Activated CD4-positive, CD25-positive, alpha-beta regulatory T cell treated with anti-CD3 and anti-CD28 coated beads, Interleukin-2, amount 50 U/mL, for 16 hours (primary cell): ENCODE results near the gene MRGPRG.

Experiments
- DNase-seq: peaks from one replicate; pipeline ENCODE4 v3.0.0-alpha.2; 2020; ENCODE audit warnings: low read depth, low spot score

The MRGPRG gene

DNA sequence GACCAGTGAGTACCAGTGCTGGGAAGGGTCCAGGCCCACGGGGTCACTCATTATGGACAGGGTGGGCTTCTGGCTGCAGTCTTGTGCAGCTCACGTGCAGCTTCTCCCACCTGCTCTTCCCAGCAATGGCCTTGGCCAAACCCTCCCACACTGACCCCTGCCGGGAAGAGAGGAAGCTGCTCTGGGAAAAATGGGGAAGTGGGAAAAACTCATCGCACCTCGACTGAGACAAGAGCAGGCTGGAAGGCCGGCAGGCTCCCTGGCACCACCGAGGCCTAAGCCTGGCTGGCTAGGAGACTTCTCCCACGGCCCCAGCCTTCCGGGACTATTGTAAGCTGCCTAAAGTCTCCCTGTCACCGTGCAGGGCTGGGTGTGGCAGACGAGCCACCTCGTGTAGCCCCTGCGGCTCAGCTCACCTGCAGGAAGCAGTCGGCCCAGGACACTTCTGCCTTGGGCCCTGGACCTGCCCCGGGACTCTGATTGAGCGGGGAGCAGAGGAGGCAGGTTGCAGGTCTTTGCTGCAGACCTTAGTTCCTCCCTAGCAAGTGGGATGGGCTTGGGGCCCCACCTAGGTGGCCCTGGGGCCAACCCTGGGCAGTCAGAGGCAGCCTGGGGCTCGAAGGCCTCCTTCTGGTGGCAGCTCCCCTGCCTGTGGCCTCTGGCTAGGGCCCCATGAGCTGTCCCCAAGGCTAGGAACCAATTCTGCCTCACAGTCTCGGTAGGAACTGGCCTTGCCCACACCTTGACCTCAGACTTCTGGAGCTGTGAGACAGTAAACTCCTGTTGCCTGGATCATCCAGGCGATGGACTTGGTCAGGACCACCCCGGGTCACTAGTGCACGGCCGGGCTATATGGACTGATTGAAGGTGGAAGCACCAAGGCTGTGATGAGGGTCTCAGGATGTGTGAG lies 23.1 kb downstream of the MRGPRG start:
- no peak for DNase-seq

DNA sequence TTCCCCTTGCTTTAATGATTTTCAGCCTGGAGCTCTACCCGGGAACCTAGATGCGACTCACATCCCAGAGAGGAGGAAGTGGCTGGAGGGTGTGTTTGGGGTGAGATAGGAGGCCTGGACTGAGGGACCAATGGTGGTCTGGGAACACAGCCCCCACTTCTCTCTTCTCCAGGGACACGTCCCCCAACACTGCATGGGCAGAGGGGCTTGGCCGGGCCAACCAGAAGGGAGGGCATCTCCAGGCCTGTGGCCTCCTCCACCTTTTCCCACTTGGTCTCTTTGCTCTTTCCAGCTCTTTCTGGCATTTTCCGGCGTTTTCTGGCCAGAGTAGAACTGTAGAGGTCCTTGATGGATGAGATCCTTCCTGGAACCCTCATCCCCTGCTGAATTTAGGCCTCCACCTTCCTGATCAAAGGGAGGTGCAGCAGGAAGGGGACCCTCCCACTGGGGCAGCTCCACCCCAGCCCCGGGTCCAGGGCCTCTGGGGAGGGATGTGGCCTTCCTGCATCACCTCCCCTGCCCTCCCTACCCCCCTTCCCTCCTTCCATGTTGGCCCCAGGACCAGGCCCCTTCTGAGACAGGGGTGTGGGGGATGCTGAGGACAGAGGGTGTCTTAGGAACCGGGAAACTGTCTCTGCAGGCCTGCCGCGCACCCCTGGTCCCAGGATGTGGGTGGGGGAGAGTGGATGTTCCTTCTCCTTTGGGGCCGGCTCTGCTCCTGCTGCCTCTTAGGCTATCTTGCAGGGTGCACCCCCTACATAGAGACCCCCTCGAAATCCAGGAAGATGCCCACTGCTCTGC lies 24.4 kb downstream of the MRGPRG start:
- no peak for DNase-seq

DNA sequence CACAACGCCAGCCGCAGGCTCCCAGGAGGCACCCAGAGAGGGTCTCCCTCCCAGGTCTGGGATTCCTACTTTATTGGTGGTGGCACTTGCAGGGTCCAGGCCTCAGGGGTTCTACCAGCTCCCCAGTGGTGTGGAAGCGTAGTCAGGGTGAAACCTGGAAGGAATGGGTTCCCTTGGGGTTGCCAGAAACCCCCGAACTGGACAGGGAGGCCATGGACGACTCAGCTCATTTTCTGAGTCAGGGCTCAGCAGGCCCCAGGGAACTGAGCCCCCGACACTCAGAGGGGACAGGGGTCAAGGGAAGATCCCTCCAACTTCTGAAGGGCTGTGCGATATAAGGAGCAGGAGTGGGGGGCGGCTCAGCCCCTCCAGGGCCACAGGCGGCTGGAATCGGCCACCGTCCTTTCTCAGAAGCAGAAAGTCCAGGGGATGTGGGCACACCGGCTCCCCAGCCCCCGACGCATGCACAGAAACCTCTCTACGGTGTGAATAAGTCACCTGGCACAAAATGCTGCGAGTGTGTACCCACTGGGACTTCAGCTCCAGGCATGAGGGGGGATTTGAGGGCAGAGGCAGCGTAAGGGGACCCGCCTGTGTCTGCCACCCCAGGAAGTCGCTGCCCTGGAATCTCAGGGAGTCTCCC lies 25.1 kb downstream of the MRGPRG start:
- no peak for DNase-seq

DNA sequence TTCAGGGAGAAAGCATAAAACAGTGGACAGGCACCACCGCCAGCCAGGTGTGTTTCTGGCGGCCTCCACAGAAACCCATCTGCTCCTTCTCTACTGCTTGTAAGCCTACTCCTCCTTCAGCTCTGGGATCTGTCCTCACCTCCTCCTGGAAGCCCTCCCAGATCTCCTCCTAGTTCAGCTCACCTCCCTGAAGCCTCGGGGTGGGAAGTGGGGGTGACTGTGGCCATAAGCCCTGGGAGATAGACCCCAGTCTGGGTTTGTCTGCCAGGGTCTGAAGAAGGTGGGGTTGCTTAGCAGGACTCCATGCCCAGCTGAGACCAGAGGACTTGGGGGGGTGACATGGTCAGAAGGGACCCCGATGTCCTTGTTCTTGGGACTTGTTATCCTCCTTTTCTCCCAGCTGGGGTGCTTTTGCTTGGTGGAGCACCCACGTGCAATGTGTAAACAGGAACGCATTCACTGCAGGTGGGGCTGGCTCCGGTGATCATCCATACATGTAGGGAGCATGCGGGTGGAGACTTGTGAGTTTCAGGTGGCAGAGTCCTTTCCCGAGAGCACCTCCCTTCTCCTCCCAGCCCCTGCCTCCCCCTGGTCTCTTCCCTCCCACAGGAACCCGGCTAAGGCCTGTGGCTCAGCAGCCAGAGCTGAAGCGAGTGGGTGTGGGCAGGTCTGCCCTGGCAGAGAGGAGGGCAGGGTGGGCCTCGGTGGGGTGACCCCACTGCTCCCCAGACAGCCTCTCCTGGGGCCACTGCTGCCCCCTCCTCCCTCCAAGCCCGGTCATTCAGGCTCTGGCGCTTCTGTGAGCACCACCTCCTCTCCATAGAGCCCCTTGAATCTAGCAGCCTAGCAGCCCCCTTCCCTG lies 25.9 kb downstream of the MRGPRG start:
- no peak for DNase-seq

DNA sequence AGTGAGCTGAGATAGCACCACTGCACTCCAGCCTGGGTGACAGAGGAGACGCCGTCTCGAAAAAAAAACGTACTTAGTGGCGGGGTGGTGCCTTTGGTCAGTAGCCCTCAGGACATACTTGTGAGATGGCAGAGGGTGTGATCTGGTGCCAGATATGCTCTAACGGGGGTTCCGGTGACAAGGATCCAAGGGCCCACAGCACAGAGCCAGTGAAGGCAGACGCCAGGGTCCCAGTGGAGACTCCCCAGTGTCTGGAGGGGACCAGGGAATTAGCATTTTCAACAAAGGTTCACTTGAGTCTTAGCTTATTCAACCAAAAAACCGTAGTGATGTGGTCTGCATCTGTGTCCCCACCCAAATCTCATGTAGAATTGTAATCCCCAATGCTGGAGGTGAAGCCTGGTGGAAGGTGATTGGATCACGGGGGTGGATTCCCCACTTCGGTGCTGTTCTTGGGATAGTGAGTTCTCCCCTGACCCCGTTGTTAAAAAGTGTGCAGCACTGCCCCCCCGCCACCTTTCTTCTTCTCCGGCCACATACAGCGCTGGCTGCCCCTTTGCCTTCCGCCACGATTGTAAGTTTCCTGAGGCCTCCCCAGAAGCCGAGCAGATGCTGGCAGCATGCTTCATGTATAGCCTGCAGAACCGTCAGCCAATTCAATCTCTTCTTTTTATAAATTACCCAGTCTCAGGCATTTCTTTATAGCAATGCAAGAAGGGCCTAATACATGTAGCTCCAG lies 26.9 kb downstream of the MRGPRG start:
- no peak for DNase-seq

DNA sequence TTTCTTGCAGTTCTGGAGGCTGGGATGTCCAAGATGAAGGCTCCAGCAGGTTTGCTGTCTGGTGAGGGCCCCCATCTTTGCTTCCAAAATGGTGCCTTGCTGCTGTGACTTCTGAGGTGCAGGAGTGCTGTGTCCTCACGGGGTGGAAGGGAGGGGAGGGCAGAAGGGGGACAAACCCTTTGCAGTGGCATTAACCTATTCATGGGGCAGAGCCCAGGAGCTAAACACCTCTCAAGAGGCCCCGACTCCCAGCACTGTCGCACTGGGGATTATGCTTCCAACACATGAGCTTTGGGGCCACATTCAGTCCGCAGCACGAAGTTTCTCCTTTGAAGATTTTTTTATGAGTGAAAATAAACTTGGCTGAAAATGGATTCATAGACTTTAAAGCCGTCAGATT lies 28.0 kb downstream of the MRGPRG start:
- no peak for DNase-seq

DNA sequence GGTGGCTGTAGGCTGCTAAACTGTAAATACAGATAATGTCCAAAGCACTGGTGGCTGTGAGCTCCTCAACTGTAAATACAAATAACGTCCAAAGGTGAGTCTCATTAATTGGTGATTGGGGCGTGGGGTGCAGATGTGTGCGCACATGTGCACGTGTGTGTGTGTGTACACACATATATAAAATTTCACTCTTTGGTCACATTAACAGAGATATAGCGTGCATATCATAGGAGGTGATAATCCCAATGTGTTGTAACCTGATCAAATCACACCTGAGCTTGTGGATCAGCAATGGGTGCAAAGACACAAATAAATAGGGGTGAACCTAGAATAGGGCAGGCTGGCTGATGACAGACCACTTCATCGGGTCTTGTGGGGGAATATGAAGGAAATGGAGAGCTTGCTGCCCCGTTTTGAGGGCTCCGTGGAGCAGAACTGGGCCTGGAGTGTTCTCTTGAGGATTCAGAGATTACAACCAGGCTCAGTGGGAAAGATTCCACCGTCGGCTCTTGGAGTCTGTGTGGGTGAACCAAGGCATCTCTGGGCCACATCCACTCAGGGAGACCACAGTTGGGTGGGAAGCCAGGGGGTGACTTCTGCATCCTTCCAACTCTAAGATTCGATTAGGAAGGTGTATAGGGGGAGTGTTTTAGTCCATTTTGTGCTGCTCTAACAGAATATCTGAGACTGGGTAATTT lies 28.6 kb downstream of the MRGPRG start:
- no peak for DNase-seq

DNA sequence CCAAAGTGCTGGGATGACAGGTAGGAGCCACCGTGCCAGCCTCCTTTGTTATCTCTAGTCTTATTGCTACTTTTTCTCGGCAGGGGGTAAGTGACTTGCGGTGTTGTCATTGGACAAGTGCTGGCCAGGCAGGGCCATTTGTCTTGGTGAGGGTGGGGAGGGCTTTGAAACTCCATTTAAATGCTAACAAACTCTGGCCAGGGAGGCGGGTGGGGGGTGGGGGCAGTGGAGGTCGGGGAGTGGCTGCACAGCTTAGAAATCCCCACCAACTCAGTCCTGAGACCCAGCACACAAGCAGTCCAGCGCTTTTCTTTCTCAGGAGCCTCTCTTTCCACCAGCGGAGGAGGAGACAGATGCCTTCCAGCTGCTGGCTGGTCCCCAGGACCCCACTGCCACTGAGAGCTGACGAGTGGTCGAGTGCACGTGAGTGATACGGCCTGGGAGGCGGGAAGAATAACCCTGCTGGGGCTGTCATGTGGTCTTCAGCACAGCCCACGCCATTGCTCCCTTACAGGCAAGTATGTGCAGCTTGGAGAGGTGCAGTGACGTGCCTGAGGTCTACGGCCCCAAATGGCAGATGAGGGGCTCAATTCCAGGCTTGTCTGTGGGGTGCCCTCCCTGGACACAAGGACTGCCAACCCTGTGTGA lies 29.3 kb downstream of the MRGPRG start:
- DNase-seq, result no peak

DNA sequence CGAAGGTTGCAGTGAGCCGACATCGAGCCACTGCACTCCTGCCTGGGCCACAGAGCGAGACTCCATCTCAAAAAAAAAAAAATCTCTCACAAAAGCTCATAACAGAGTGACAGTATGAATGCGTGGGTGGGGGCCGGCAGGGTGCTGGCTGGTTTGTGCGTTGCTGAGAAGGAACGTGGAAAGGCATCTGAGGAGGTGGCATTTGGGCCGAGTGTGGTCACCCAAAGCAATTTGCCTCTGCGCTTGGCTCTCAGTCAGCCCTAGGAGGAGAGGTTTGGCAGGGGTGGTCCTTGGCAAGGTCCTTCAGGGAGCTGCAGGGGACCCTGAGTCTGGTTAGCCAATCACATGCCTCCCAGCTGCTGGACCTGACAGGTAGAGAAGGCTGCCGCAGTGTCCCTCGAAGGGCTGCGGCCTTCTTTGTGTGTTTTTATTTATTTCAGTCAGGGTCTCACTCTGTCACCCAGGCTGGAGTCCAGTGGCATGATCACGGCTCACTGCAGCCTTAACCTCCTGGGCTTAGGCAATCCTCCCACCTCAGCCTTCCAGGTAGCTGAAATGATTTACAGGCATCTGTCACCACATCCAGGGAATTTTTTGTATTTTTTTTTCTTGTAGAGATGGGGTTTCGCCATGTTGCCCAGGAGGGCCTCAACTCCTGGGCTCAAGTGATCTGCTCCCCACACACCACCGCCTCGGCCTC lies 30.0 kb downstream of the MRGPRG start:
- no peak for DNase-seq

DNA sequence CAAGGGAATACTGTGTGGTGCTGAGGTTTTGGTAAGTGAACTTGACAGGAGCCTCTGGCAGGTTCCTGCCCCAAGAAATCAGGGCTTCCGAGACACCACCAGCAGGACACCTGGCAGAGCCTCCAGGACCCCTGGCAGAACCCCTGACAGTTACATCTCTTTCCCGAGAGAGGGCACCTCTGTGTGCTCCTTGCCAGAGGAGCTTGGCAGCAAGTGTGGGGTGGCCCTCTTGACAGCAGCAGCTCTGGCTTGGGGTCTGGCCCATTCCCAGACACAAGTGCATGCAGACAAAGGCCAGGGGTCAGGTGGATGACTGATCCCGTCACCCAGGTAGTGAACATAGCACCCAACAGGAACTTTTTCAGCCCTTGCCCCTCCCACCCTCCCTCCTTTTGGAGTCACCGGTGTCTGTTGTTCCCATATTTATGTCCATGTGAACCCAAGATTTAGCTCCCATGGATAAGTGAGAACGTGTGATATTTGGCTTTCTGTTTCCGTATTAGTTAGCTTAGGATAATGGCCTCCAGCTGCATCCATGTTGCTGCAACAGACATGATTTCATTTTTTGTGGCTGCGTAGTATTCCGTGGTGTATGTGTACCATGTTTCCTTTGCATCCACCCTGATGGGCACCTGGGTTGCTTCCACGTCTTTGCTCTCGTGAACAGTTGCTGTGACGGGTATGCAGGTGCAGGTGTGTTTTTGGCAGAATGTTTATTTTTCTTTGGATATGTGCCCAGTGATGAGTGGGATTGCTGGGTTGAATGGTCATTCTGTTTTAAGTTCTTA lies 32.3 kb downstream of the MRGPRG start:
- no peak for DNase-seq

DNA sequence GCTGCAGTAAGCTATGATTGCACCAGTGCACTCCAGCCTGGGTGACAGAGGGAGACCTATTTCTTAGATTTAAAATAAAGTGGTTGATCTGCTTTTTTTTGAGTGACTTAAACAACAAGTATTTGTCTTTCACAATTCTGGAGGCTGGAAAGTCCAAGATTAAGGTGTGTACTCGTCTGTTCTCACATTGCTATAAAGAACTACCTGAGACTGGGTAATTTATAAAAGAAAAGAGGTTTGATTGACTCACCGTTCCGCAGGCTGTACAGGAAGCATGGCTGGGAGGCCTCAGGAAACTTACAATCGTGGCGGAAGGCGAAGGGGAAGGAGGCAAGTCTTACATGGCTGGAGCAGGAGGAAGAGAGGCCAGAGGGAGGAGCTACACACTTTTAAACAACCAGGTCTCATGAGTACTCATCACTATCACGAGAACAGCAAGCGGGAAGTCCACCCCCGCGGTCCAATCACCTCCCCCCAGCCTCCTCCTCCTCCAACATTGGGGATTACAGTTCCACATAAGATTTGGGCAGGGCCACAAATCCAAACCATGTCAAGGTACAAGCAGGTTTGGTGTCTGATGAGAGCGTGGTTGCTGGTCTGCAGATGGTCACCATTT lies 33.8 kb downstream of the MRGPRG start:
- DNase-seq, result no peak

DNA sequence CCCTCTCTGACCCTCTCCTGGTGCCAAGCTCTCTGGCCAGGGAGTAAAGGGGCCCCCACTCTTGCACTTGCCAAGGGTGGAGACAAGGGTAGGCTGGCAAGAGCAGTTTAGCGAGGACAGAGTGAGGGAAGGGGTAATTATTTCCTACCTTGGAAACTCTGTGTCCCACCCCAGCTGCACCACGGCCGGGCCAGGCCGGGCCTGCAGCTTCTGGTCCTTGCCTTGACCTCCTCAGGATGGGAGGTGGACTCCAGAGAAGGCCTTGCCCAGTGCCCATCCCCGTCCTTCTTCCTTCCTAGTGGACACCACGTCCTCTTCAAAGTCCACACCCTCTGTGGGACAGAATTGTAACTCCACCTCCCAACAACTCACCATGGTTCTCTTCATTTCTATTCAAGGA lies 35.1 kb downstream of the MRGPRG start:
- DNase-seq, result no peak

DNA sequence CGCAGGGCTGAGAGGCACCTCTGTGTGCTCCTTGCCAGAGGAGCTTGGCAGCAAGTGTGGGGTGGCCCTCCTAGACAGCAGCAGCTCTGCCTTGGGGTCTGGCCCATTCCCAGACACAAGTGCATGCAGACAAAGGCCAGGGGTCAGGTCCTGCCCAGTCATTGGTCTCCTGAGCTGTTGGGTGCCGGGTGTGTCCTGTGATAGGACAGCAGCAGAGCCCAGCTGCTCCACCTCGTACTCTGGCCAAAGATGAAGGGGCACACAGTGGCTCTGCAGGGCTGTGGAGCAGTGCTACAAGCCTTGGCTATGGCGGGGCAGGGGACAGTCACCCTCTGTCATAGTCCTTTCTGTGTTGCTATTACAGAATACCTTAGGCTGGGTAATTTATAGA lies 36.2 kb downstream of the MRGPRG start:
- no peak for DNase-seq

DNA sequence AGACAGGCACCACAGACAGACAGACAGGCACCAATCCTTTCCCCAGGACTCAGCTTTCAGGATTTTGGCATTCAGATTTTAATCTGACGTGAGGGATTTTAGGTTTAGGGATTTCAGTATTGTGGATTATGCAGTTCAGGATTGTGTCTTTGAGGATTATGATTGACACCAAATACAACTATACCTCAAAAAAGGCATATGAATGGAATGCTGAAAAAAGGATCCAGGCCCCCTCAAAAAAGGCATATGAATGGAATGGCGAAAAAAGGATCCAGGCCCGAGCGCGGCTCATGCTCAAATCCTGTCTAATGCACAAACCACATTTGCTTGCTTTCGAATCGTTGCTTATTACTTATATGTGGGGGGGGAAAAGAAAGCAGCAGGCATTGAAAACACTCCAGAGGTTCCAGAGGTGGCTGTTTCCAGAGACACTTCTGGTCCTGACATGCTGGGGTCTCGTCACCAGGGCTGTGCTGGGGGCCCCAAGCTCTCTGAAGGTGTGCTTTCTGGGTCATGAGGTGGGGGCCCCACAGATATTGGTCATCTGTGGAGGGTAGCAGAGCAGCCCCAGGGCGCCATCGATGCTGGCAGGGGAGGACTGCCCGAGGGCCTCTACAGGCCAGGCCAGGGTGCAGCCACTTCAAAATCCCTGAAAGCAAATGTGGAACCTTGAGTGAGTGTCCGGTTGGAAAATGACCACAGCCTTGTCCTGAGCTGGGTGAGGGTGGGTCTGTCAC lies 36.7 kb downstream of the MRGPRG start:
- DNase-seq, result no peak

DNA sequence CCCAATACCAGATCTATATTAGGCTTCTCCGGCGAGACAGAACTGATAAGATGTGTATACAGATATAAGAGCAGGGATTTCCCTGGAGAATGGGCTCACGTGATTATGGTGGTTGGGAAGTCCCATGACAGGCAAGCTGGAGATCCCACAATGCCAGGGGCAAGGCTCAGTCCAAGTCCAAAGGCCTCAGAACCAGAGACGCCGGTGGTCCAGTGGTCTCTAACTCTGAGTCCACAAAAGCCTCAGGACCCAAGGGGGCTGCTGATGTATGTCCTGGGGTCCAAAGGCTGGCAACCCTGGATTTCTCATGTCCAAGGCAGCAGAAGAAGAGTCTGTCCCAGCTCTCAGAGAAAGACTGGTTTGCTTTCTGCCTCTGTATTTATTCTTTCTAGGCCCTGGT lies 37.7 kb downstream of the MRGPRG start:
- no peak for DNase-seq

DNA sequence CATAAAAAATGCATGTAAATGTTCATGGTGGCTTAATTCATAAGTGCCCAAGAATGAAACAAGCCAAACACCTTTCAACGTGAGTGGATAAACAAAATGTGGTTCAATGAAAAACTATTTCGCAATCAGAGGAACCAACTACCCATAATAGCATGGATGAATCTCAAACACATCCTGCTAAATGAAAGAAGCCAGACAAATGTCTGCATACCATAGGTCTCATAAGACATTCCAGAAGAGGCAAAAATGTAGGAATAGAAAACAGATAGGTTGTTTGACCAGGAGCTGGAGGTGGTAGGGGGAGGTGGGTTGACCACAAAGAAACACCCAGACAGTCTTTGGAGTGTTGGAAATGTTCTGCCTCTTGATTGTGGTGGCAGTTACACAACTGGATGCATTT lies 40.3 kb downstream of the MRGPRG start:
- no peak for DNase-seq

DNA sequence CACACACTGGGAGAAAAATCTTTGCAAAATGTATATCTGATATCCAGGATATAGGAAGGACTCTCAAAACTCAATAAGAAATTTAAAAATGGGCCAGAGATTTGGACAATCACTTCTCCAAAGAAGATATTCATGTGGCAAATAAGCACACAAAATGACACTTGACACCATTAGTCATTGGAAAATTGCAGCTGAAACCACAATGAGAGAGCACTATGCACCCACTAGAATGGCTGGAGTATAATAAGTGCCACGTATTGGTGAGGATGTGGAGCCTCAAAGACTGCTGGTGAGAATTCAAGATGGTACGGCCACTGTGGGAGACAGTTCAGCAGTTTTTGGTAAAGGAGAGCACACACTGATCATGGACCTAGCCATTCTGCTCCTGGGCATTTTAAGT lies 40.7 kb downstream of the MRGPRG start:
- DNase-seq, result no peak
